HG02759 (cell line): ENCODE results near the gene COMP.
"Not testable (repeated sequence)": the region's sequence is repeated elsewhere in the genome, so short reads cannot be mapped to it uniquely, and the experiment has no call there.

ENCODE experiments used
- ATAC-seq: cut with Tn5 transposase; IDR thresholded peaks from one replicate; pipeline ENCODE4 v1.9.1; 2021; ENCODE audit warnings: mild to moderate bottlenecking, moderate library complexity; ENCODE audit not compliant: unreplicated experiment

COMP gene

DNA sequence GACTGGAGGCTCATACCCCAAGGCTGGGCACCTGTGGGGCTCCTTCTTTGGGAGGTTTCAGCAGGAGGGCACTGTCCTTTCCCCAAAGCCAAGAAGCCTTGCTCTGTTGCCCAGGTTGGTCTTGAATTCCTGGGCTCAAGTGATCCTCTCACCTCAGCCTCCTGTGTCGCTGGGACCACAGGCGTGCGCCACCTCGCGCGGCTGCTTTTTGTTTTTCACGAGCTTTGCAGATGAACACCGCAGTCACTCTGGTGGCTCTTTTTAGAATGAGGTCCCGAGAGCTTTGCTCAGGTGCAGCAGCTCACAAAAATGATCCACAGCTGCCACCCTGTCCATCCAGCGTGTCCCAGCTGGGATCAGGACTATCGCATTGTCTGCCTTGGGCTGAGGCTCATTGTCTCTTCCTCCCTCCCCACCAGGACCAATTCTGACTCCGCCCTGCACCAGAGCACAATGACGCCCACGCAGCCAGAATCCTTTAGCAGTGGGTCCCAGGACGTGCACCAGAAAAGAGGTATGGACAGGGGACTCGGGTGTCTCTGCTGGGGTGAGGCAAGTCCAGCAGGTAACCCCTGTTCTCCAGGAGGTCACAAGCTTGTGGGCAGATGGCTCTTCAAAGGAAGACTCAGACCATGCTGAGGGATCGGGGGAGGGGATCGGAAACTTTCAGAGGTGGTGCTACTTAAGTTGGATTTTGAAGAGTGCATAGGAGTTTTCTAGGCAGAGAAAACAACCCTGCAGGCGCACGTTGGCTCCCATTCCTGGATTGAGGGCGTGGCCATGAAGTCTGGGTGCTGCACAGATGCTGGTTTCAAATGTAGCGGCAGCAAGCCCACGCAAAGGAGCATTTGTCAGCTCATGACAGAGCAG lies 41.5 kb downstream of the COMP start:
- no peak for ATAC-seq

DNA sequence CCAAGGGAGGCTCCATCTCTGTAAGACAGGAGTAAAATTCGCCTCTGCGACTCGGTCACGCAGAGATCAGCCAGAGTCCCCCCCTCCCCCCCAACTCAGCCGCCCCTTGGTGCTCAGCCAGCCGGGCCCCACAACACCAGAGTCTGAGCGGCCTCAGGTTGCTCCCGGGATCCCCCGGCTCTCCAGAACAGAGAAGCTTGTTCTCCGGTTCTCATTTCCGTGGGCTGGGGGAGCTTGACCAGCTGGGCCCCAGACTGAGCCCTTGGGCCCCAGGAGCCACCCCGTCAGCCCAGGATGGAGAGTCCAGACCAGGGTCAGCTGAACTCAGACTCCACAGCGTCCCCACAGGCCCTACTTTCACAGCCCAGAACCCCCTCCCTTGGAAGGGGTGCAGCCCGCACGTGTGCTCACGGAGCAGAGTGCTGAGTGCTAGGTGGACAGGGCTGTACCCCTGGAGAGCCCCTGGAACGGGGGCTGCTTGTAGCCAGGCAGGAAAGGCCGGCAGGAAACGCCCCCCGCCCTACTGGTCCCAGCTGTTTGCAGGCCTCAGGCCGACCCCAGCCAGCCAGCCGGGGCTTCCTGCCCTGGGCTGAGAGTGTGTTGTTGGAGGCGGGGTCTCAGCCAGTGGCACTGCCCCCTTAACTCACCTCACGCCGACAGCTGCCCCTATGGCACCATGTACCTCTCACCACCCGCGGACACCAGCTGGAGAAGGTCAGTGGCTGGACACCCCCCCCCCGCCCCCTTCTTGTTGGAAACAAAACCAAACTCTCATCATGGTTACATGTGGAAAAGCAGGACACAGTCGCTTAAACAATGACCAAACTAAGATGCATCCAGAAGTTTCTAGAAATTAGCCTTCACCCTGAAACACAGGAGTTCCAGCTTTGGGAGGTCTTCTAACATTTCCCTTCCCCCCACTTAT lies 44.4 kb downstream of the COMP start:
- no peak for ATAC-seq

DNA sequence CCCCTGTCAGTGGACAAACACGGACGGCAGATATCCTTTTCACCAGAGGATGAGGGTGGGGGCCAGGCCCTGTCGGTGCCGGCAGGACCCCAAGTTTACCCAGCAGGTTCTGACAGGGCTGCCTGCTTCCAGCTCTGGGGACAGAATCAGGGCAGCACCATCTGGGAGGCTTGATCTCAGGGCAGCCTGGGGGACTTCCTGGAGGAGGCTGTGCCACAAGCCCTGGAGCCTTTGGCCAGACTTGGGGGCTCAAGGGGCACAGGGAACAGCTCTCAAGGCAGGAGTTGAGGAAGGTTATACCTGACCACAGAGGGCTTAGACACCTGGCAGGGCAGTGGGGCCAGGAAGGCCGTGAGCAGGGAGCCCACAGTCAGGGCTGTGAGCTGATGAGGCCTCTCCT lies 45.2 kb downstream of the COMP start:
- no peak for ATAC-seq

DNA sequence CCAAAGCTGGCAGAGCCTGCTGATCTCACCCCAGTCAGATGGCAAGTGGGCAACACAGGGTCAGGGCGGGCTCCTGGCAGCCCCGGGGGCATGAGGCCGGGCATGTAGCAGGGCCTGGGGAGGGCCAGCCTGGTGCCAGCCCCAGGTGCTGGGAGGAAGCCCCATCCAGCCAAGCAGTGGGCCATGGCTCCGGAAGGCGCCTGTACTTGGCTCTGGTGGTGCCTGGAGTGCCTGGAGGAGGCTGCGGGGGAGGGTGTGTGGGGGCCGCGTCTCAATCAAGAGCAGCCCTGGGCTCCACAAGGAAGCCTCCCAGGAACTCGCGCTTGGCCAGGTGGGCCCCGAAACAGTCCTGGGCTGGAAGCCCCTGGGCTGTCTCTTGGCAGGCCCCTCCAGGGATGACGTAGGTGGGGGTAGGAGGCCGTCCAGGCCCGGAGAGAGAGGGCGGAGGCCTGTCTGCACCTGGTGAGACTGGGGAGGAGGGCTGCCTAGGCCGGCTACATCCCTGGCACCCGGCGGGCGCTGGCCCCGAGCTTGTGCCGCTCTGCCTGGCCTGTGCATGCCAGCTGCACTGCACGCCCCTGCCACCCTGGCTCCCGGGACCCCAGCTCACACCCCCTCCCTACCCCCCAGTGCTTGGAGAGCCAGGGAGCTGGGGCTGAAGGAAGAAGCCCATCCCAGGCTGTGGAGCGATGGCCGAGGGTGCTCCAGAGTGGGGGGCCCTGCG lies 45.9 kb downstream of the COMP start:
- ATAC-seq, result no peak

DNA sequence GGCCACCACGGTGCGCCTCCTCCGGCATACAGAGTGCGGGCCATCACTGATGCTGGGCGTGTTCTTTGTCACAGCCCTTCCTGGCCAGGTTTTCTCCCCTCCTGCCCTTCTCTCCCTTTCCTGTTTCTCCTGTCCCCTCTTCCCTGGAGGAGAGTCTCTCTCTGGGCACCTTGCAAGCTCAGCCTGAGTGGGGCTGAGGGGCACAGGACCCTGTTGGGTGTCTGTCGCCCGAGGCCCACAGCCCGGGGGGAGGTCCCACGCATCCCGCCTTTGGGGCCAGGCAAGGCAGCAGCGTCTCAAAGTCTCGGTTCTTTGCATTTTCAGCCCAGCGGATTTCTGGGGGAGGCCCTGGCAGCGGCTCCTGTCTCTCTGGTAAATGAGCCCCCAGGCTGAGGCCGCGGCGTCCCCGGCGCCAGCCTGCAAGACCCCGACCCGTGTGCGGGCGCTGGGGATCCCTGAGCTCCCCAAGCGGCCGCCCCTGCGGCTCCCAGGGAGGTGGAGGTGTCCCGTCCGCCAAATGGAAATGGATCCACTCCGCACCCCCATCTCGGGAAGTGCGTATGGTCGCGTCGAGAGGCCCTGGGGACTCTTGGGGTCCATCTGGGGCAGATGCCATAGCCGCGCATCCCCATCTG lies 47.2 kb downstream of the COMP start:
- ATAC-seq, result no peak

DNA sequence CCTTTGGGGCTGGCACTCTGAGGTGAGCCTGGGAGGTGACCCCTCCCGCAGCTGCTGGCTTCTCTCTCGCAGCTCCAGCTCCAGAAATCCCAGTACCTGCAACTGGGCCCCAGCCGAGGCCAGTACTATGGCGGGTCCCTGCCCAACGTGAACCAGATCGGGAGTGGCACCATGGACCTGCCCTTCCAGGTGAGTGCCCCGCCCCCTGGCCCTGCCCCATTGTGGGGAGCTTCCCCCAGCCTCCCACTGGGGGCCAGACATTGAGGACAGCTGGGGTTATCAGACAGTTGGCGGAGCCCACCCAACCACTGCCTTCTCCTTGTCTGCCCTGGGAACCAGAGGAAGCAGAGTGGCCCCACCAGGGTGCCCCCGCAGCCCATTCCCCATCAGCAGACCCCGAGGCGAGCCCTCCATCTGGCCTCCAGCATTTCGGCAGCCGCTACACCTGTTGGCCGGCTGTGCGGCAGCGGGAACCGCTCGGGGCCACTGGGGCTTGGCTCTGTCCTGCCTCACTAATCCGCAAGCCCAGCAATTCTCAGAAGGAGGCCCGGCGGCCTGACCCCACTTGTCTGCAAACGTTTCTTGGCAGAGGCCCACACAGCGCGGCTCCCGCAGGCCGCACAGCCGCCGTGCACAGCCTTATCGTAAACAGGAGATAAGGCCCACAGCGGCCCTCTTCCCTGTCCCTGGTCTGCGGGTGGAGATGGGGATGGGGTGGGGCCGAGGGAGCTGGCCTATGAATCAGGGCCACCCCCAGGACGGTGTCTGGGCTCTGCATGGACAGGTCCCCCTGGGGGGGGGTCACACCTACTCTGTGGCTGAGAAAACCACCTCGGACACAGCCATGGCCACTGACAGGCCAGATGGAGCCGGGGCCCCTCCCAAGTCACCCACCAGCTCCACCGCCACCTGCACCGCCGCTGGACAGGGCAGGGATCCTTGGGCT lies 48.0 kb downstream of the COMP start:
- no peak for ATAC-seq

DNA sequence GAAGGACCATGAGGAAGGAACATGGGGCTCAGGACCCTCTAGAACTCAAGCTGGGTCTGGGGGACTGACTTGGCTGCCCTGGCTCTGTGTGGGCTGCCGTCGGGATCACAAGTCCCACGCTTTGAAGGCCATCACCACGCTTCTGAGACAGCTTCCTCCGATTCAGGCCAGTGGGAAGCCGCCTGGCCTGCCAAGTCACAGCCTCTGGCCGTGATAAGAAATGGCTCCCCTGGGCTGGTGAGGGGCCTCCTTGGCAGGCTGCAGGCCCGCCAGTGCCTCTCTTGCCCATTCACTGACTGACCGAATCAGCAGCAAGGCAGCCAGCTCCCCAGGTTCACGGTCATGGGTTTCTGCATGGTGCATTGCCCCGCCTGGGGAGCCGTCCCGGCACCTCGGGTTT lies 48.8 kb downstream of the COMP start:
- ATAC-seq, result no peak

DNA sequence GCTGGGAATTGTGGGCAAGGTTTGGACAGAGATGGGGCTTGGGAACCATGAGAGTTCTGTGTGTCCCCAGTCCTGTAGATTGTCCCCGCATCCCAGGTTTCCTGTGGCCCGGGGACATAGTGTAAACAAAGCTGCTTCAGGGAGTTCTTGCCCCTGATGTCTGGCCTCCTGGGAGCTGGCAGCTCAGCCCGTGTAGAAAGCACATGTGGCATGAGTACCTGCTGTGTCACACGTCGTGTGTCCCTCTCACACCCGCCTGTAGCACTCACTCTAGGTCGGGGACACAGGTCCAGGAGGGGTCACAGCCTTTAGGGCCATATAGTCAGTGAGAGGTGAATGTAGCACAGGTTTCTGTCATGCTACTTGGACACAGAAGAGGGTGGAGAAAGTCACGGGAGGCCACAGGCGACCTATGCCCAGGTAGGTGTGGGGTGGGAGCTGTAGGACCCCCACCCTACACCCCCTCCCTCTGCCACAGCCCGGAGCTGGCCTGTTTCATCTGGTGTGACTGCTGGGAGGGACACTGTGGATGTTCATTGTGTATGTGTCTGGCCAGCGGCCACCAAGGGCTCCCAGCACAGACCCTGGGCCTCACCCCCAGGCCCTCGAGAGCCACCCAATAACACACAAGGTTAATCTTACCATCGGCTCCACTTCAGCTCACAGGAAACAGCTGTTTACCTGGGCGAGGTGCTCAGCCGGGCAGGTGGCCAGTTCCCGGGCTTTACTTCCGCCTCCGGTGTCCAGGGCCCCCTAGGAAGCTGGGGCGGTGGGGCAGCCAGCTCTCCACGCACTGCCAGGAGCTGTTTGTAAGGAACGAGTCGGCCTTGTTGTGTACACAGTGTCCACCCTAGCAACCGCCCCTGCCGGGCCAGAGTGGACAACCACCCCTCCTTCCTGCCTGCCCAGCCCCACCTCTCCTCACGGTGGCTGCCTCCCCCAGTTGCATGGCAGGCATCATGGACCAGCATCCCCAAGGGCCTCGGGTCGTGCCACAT lies 49.7 kb downstream of the COMP start:
- ATAC-seq, result no peak

DNA sequence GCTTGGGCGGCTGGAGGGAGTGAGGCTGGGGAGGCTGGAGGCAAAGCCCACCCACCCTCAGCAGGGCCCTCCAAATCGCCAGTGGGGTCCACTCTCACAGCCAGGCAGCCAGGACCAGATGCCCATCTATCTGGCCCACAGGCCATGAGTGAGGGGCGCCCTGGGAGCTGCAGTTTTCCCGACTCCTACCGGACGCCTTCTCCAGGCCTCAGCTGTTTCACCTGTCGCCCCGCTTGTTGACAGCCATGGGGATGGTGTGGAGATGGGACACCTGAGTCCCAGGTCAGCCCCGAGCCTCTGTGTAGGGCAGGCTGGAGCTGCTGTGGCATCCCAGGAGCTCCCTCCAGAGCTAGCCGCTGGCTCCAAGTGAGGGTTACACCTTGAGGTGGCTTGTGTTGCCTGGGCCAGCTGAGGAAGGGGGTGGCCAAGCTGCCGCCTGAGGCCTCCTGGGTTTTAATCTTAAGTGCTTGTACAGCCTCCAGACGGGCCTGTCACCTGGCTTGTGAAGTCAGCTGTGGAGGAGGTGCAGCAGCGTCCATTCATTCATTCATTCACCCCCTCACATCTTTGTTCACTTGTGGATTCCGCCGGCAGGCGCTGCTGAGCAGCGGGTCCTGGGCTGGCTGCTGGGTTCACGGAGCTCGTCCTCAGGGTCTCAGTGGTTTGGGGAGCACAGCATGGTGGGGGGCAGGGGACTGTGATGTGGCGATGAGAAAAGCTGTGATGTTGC lies 52.0 kb downstream of the COMP start:
- no peak for ATAC-seq

DNA sequence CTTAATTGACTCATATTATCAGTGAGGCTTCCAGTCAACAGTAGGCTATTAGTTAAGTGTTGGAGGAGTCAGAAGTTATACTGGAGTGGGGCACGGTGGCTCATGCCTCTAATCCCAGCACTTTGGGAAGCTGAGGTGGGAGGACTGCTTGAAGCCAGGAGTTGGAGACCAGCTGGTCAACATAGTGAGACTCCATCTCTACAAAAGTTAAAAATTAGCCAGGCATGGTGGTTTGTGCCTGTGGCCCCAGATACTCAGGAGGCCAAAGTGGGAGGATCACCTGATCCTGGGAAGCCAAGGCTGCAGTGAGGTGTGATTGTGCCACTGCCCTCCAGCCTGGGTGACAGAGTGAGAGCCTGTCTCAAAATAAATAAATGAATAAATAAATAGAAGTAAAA lies 53.2 kb downstream of the COMP start:
- ATAC-seq, result no peak

DNA sequence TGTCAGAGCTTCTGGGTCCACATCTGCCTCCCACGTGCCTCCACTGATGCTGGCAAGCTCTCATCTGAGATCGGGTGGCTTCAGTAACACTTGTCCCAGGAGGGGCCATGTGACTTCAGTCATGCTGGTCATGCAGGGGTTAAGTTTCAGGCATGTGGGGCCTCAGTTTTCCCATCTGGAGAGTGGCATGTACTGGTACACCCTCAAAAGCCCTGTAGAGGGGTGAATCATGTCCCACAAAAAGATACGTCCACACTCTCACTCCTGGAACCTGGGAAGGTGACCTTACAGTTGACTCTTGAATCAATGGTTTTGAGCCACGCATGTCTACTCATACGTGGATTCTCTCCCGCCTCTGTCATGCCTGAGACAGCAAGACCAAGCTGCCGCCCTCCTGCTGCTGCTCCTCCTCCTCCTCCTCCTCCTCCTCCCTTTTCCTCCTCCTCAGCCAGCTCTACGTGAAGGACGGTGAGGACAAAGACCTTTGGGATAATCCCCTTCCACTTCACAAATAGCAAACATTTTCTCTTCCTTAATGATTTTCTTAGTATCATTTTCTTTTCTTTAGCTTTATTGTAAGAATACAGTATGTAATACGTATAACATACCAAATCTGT lies 53.7 kb downstream of the COMP start:
- ATAC-seq, result no peak

DNA sequence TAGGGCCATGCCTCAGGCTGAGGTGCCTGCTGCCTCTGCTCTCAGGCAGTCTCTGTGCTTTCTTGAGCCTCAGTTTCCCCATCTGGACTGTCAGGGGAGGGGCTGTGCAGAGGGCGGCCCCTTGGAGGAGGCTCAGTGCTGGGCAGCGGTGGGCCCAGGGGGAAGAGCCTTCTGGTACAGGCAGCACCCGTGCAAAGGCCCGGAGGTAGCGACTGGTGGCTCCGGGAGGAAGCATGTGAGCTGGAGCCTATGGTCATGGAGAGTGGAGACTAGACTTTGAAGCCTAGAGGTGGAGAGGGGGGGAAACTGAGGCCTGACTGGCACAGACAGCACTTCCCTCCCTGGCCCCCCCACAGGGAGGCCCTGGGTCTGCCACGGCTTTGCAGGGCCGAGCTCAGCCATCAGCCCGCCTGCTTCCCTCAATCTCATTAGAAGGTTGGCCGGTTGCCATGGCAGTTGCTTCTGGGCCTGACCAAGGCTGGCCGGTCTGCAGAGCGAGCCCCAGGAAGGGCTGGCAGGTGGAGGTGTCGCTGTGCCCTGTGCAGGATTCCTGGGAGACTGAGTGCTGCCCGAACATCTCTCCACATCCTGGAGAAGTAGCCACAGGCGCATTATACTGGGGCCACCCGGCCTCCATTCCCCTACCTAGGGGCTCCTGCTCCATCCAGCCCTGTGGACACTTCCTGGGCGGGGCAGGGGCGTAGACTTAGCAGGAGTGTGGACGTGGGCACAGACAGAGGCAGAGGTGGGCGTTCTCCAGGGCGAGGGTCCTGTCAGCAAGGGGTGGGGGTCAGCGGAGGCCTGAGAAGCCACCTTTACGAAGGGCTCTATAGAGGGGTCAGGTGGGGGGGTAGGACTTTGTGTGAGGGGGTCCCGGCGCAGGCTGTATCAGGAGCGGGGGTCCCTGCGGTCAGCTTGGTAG lies 54.4 kb downstream of the COMP start:
- no peak for ATAC-seq

DNA sequence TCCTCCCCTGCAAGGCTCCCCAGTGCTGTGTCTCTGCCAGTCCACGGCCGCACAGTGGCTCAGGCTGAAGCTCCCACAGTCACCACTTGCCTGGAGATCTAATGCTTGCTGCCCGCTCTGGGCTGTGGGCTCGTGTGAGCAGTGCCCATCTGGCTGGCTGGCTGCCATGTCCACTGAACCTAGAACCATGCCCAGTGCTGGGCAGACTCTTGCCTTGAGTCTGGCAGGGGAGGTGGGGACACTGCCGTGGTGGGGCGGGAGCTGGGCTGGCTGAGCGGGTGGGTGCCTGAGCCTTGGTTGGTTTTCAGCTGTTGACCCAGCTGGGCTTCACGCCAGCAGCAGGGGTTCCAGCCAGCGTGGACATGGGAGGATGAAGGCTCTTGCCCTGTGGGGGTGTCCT lies 55.4 kb downstream of the COMP start:
- no peak for ATAC-seq

DNA sequence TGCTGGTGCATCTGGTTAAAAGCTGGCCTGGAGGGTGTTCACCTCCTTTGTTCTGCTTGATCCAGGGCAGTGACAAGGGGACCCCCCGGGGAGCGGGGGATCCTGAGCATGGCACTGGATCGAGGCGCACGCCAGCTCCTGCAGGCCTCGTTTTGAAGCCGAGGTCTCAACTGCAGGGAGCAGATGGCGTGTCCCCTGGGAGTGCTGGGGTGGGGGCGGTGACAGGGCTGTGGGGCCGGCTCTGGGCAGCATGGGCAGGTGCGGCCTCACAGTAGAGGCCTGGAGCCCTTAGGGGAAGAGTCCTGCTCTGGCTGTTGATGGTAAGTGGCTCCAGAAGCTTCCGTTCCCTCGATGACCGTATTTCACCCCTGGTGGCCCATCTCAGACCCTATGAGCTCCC lies 55.8 kb downstream of the COMP start:
- no peak for ATAC-seq

DNA sequence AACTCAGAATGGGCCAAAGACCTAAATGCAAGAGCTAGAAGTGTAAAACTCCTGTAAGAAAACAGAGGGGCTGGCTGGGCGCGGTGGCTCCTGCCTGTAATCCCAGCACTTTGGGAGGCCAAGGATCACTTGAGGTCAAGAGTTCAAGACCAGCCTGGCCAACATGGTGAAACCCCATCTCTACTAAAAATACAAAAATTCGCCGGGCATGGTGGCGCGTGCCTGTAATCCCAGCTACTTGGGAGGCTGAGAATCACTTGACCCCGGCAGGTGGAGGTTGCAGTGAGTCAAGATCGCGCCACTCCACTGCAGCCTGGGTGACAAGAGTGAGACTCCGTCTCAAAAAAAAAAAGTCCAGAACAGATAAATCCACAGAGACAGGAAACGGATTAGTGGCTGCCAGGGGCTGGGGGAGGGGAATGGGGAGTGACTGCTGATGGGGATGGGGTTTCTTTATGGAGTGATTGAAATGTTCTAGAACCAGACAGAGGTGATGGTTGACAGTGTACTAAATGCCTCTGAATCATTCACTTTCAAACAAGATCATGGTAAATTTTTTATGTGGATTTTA lies 57.3 kb downstream of the COMP start:
- ATAC-seq, result not testable (repeated sequence)

DNA sequence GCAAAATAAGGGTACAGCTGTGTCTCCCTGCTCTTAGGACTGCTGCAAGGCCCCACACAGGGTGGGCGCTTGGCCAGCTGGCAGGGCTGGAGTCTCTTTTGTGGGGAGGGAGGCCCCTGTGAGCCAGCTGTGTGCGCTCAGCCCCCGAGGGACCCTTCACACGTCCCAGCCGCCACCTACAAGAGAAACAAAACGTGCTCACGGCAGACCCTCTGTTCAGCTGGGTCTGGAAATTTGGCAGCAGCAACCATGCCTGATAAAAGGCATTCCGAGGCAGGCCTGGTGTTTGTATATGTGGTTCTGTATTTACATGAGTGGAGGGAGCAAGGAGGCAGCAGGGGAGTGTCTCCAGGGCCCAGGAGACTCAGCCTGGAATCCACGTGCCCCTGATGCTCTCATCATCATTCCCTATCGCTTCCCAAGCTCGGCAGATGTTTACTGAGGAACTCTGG lies 57.9 kb downstream of the COMP start:
- ATAC-seq, result no peak
